Measurements from ENCODE around the gene CYP46A1. TPM values are rescaled to one million over a fixed set of nuclear protein-coding genes. Genes with fewer than 3 reads are reported as not detected.

CYP46A1 gene
- total and polyA plus RNA-seq, 3 donors from 2014 or later: 2.5 to 4.6 (median 4.2) TPM

GRCh38 chr14:99679996-99680395, 4.1 kb upstream of the CYP46A1 start:
- H3K27me3 ChIP-seq: no peaks in the 10 kb centered on the region
- no peaks in the 10 kb centered on the region for H3K9me3 ChIP-seq
- no peak overlapping the region for H3K4me3 ChIP-seq
- H3K27ac ChIP-seq: no peak overlapping the region
- intact Hi-C loops (cut with DNase I; ENCODE audit: low total_unique reads): no loop called here
- peaks cover 9% of the 10 kb centered on the region for H3K4me1 ChIP-seq
- DNase-seq: no peak
- WGBS, 2 donors: 76 to 84% methylated on average over 5 of the region's 5 CpGs
- no peaks in the 10 kb centered on the region for H3K36me3 ChIP-seq (ENCODE audit: low read depth, missing control alignments)
- TF ChIP-seq, protein P1, sequence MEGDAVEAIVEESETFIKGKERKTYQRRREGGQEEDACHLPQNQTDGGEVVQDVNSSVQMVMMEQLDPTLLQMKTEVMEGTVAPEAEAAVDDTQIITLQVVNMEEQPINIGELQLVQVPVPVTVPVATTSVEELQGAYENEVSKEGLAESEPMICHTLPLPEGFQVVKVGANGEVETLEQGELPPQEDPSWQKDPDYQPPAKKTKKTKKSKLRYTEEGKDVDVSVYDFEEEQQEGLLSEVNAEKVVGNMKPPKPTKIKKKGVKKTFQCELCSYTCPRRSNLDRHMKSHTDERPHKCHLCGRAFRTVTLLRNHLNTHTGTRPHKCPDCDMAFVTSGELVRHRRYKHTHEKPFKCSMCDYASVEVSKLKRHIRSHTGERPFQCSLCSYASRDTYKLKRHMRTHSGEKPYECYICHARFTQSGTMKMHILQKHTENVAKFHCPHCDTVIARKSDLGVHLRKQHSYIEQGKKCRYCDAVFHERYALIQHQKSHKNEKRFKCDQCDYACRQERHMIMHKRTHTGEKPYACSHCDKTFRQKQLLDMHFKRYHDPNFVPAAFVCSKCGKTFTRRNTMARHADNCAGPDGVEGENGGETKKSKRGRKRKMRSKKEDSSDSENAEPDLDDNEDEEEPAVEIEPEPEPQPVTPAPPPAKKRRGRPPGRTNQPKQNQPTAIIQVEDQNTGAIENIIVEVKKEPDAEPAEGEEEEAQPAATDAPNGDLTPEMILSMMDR (IDR thresholded peaks at IDR 0.05): no peak
- TF ChIP-seq POLR2A (IDR thresholded peaks at IDR 0.05): no peak

DNA sequence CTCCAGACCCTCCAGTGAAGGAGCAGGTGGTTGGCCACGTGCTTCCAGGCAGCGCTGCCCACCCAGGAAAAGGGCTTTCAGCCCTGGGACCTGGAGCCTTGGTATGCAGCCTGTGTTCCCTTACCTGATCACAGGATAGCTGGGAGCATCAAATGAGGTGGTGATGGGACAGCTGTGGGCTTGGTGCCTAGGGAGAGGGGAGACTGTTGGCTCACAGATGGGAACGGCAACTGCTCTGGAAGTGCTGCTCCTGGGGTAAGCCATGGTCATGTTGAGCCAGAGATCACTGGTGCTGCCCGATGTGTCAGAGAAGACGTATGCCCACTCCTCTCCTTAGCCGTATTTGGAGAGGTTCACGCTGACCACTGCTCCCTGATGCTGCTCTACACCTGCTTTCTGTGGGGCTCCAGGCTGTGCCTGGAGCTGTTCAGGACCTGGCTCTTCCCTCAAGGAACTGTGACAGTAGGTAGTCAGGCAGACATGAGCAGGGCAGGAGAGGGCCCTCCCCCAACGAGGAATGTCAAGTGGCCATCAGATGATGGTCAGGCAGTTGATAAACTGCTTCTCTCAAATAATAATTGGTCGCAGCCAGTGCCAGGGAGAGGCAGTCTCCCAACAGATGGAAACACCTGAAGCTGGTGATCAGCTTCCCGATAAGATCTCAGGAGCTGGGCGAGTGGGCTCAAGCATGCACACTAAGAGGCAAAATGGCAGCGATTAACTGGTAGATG, 2.8 kb upstream of the CYP46A1 start:
- intact Hi-C loops (cut with DNase I; ENCODE audit: low total_unique reads): no loop called here
- H3K9me3 ChIP-seq: no peaks in the 10 kb centered on the region

GRCh38 chr14:99681832-99682148, 2.3 kb upstream of the CYP46A1 start:
- Histone ChIP-seq H3K4me3 (no peak overlapping the region), H3K36me3 (ENCODE audit: low read depth, missing control alignments) (no peaks in the 10 kb centered on the region), H3K27me3 (no peaks in the 10 kb centered on the region), H3K4me1 (peaks cover 9% of the 10 kb centered on the region), H3K9me3 (no peaks in the 10 kb centered on the region), H3K27ac (no peak overlapping the region)
- no peak for DNase-seq
- WGBS, 2 donors: 67 to 69% methylated on average over 11 of the region's 11 CpGs
- intact Hi-C loops (cut with DNase I; ENCODE audit: low total_unique reads): no loop called here
- TF ChIP-seq POLR2A (IDR thresholded peaks at IDR 0.05): no peak
- TF ChIP-seq, protein P1 (IDR thresholded peaks at IDR 0.05): no peak

More for the DNA sequence above, 2.8 kb upstream of the CYP46A1 start:
- no peak for DNase-seq
- Histone ChIP-seq H3K4me1 (peaks cover 9% of the 10 kb centered on the region), H3K27me3 (no peaks in the 10 kb centered on the region), H3K4me3 (no peak overlapping the region), H3K36me3 (ENCODE audit: low read depth, missing control alignments) (no peaks in the 10 kb centered on the region), H3K27ac (no peak overlapping the region)
- WGBS, 2 donors: 70 to 78% methylated on average over 12 of the region's 12 CpGs
- TF ChIP-seq, protein P1 (IDR thresholded peaks at IDR 0.05): no peak

GRCh38 chr14:99682809-99683618, 1.1 kb upstream of the CYP46A1 start:
- Histone ChIP-seq H3K36me3 (ENCODE audit: low read depth, missing control alignments) (no peaks in the 10 kb centered on the region), H3K9me3 (no peaks in the 10 kb centered on the region)
- DNase-seq: peak; percentile 90

More at GRCh38 chr14:99682809-99683618, 1.1 kb upstream of the CYP46A1 start:
- WGBS, 2 donors: 0 to 2% methylated on average over 5 to 42 of the region's 42 CpGs
- no peak for TF ChIP-seq POLR2A (IDR thresholded peaks at IDR 0.05)
- TF ChIP-seq, protein P1 (IDR thresholded peaks at IDR 0.05): peak; percentile 80 to 95 (median 85)
- Histone ChIP-seq H3K4me3 (peak overlapping the region; percentile 70 to 95), H3K27me3 (no peaks in the 10 kb centered on the region), H3K4me1 (peaks cover 9% of the 10 kb centered on the region), H3K27ac (peak overlapping the region; percentile 77 to 88)
- intact Hi-C loops (cut with DNase I; ENCODE audit: low total_unique reads): no loop called here
